Tibial nerve (tissue), 4 donors: ENCODE data around the gene CT47B1.

Experiments
- CTCF ChIP-seq, 5 experiments: fragments of 200-600 bp in 3 of 5; fragments of 450-650 bp in 2 of 5; sonication (generic) in 3 of 5; IDR thresholded peaks; one replicate each; pipeline ENCODE4 v1.5.1; 2016 to 2019; ENCODE audit warnings: antibody characterized with exemption in 5 of 5, mild to moderate bottlenecking in 3 of 5, moderate library complexity in 2 of 5
- EP300 ChIP-seq, 2 donors: sonication (generic); formaldehyde crosslinking; IDR thresholded peaks; one replicate each; pipeline ENCODE4 v1.6.1; 2017; ENCODE audit warnings: antibody characterized with exemption in 2 of 2, mild to moderate bottlenecking in 1 of 2
- POLR2A ChIP-seq, 2 donors: fragments of 450-650 bp; IDR thresholded peaks; one replicate each; pipeline ENCODE4 v1.6.1; 2017; ENCODE audit warnings: antibody characterized with exemption in 2 of 2, mild to moderate bottlenecking in 2 of 2, moderate library complexity in 2 of 2

- no peak for TF ChIP-seq CTCF (IDR thresholded peaks at IDR 0.05)
- no peak for TF ChIP-seq POLR2A (IDR thresholded peaks at IDR 0.05)
- no peak for TF ChIP-seq EP300 (IDR thresholded peaks at IDR 0.05)
Measured at GRCh38 chrX:120840827-120841226, 34.8 kb downstream of the CT47B1 start.
